ENCODE data around the gene TNFSF4. TPM values are rescaled to one million over a fixed set of nuclear protein-coding genes. Genes with fewer than 3 reads are reported as not detected.

The TNFSF4 gene
- total RNA-seq, 3 donors from 2014 or later: 0.66 to 1.9 (median 0.73) TPM

- no peak overlapping the region for H3K27ac ChIP-seq
- TF ChIP-seq POLR2A (IDR thresholded peaks at IDR 0.05) (no peak), POLR2AphosphoS5 (IDR thresholded peaks at IDR 0.05) (no peak)
- TF ChIP-seq, protein P1, sequence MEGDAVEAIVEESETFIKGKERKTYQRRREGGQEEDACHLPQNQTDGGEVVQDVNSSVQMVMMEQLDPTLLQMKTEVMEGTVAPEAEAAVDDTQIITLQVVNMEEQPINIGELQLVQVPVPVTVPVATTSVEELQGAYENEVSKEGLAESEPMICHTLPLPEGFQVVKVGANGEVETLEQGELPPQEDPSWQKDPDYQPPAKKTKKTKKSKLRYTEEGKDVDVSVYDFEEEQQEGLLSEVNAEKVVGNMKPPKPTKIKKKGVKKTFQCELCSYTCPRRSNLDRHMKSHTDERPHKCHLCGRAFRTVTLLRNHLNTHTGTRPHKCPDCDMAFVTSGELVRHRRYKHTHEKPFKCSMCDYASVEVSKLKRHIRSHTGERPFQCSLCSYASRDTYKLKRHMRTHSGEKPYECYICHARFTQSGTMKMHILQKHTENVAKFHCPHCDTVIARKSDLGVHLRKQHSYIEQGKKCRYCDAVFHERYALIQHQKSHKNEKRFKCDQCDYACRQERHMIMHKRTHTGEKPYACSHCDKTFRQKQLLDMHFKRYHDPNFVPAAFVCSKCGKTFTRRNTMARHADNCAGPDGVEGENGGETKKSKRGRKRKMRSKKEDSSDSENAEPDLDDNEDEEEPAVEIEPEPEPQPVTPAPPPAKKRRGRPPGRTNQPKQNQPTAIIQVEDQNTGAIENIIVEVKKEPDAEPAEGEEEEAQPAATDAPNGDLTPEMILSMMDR (IDR thresholded peaks at IDR 0.05): no peak
- no peak overlapping the region for H3K4me3 ChIP-seq
- intact Hi-C loops (cut with DNase I; ENCODE audit: low total_unique reads): no loop called here
- H3K36me3 ChIP-seq: no peaks in the 10 kb centered on the region
- H3K9me3 ChIP-seq: peaks cover 0 to 11% of the 10 kb centered on the region in 2 donors
- DNase-seq (ENCODE audit: low spot score in 2 of 2): no peak
- no peaks in the 10 kb centered on the region for H3K4me1 ChIP-seq
- H3K27me3 ChIP-seq: no peaks in the 10 kb centered on the region
These were observed 66.4 kb downstream of the TNFSF4 start for GRCh38 chr1:173140733-173141132.

DNA sequence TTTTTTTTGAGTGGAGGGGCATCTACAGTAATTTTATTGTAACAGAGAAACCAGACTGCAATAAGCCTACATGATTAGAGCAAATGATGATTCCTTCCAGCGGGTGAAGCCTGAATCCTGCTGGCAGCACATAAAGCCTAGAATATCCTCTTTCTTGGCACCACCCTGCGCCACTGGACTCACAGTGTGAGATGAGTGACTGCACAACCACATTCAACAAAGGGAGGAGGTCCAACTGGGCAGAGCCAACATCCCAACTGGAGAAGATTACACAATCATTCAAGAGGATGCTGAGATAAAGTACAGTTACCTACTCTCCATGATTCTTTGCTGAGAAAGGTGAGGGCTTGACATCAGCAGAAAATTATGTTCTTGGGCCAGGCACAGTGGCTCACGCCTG, 67.4 kb downstream of the TNFSF4 start:
- no peaks in the 10 kb centered on the region for H3K36me3 ChIP-seq
- DNase-seq (ENCODE audit: low spot score in 2 of 2): no peak
- H3K27ac ChIP-seq: no peak overlapping the region
- H3K4me1 ChIP-seq: no peaks in the 10 kb centered on the region
- no peaks in the 10 kb centered on the region for H3K27me3 ChIP-seq
- H3K9me3 ChIP-seq: peaks cover 0 to 2% of the 10 kb centered on the region in 2 donors
- intact Hi-C loops (cut with DNase I; ENCODE audit: low total_unique reads): no loop called here
- TF ChIP-seq, protein P1 (IDR thresholded peaks at IDR 0.05): no peak
- TF ChIP-seq POLR2A (IDR thresholded peaks at IDR 0.05) (no peak), POLR2AphosphoS5 (IDR thresholded peaks at IDR 0.05) (no peak)
- no peak overlapping the region for H3K4me3 ChIP-seq

- no peak overlapping the region for H3K27ac ChIP-seq
- no peak for DNase-seq (ENCODE audit: low spot score in 2 of 2)
- intact Hi-C loops (cut with DNase I; ENCODE audit: low total_unique reads): no loop called here
These were observed 69.9 kb downstream of the TNFSF4 start for GRCh38 chr1:173137107-173137706.

GRCh38 chr1:173134800-173135199, 72.3 kb downstream of the TNFSF4 start:
- DNase-seq (ENCODE audit: low spot score in 2 of 2): no peak
- no peaks in the 10 kb centered on the region for H3K27me3 ChIP-seq
- intact Hi-C loops (cut with DNase I; ENCODE audit: low total_unique reads): no loop called here
- H3K9me3 ChIP-seq: no peaks in the 10 kb centered on the region
- no peaks in the 10 kb centered on the region for H3K36me3 ChIP-seq
- TF ChIP-seq, protein P1 (IDR thresholded peaks at IDR 0.05): no peak
- no peak for TF ChIP-seq POLR2A (IDR thresholded peaks at IDR 0.05)
- TF ChIP-seq POLR2AphosphoS5 (IDR thresholded peaks at IDR 0.05): no peak
- H3K4me3 ChIP-seq: no peak overlapping the region
- H3K4me1 ChIP-seq: no peaks in the 10 kb centered on the region
- H3K27ac ChIP-seq: no peak overlapping the region

More at GRCh38 chr1:173137107-173137706, 69.9 kb downstream of the TNFSF4 start:
- no peaks in the 10 kb centered on the region for H3K36me3 ChIP-seq
- no peaks in the 10 kb centered on the region for H3K4me1 ChIP-seq
- H3K27me3 ChIP-seq: no peaks in the 10 kb centered on the region
- H3K9me3 ChIP-seq: no peaks in the 10 kb centered on the region
- no peak overlapping the region for H3K4me3 ChIP-seq
- no peak for TF ChIP-seq POLR2A (IDR thresholded peaks at IDR 0.05)
- TF ChIP-seq, protein P1 (IDR thresholded peaks at IDR 0.05): no peak
- TF ChIP-seq POLR2AphosphoS5 (IDR thresholded peaks at IDR 0.05): no peak

DNA sequence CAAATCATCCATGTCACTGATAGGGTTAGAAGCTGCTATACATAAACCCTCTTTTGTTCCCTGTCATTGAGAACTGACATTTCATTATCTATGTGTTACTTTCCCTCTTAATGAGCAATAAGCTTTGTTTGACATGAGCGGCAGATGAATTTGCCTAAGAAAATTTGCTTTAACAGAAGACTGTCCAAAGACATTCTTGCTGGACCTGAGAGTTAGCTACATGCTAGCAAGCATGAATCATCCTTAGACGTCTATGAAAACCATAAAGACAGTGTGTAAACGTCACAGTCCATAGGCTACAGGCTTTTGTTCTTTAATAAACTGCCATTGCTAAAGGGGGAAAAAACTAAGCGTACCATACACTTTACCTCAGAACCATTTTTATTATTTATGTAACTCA, 73.1 kb downstream of the TNFSF4 start:
- no peak for DNase-seq (ENCODE audit: low spot score in 2 of 2)
- no peaks in the 10 kb centered on the region for H3K4me1 ChIP-seq
- intact Hi-C loops (cut with DNase I; ENCODE audit: low total_unique reads): no loop called here
- H3K27me3 ChIP-seq: no peaks in the 10 kb centered on the region
- no peak overlapping the region for H3K27ac ChIP-seq
- H3K9me3 ChIP-seq: no peaks in the 10 kb centered on the region
- TF ChIP-seq, protein P1 (IDR thresholded peaks at IDR 0.05): no peak
- TF ChIP-seq POLR2A (IDR thresholded peaks at IDR 0.05): no peak
- no peak for TF ChIP-seq POLR2AphosphoS5 (IDR thresholded peaks at IDR 0.05)
- no peaks in the 10 kb centered on the region for H3K36me3 ChIP-seq
- no peak overlapping the region for H3K4me3 ChIP-seq

Other genes with a start within 250 kb of the TNFSF4 start
- gene TNFSF18, start 156.4 kb downstream of the TNFSF4 start, total RNA-seq: not detected